ENCODE data around the gene PTRH1.
A peak's percentile ranks its signal among the peaks of the same experiment; 100 is the strongest.

Gene PTRH1

DNA sequence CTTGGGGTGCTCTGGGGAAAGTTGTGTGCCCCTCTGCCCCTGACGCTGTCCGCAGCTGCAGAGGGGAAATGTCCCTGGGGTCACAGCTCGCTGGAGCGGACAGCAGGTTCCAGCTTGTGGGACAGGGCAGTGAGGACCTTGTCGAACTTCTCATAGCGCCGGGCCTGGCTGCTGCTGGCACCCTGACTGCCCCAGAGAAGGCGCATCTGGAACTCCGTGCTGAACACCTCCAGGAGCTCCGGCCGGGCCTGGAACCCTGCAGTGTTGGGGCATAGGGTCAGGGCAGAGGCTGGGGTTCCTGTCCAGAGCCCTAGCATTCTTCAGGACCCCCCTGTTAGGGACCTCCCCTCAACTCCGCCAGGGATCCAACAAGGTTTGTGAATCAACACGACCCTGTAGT lies 23.2 kb upstream of the PTRH1 start:
- TF ChIP-seq, protein P1, sequence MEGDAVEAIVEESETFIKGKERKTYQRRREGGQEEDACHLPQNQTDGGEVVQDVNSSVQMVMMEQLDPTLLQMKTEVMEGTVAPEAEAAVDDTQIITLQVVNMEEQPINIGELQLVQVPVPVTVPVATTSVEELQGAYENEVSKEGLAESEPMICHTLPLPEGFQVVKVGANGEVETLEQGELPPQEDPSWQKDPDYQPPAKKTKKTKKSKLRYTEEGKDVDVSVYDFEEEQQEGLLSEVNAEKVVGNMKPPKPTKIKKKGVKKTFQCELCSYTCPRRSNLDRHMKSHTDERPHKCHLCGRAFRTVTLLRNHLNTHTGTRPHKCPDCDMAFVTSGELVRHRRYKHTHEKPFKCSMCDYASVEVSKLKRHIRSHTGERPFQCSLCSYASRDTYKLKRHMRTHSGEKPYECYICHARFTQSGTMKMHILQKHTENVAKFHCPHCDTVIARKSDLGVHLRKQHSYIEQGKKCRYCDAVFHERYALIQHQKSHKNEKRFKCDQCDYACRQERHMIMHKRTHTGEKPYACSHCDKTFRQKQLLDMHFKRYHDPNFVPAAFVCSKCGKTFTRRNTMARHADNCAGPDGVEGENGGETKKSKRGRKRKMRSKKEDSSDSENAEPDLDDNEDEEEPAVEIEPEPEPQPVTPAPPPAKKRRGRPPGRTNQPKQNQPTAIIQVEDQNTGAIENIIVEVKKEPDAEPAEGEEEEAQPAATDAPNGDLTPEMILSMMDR (IDR thresholded peaks at IDR 0.05; ENCODE audit: insufficient read depth, low read depth, low read length, missing control alignments): no peak
- H3K4me3 ChIP-seq (ENCODE audit: low read depth, low read length): no peak overlapping the region
- DNase-seq (ENCODE audit: low read depth): no peak

DNA sequence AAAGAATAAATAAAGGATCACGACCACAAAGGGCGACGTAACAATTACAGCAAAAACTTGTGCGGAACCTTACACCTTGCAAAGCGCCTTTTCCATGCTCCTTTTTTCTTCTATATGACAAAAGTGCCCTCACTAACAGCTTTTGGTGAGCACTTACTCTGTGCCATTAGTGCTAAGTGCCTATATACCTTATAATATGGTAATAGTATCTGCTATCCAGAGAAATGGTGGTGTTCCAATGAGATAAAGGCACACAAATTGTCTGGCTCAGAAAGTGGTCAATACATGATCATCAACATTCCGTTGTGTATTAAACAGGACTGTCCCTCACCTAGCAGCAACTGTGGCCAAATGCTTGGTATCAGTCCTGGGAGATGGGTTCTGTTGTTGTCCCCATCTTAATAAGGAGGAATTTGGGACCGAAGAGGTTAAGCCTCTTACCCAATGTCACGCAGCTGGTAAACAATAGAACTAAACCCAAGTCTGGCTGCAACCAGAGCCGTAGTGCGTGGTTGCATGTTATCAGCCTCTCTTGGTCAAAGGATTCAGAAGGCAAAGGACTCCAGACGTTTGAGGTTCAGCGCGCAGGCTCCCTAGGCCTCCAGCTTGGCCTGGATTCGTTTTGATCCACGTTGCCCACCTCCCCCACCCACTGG lies 20.2 kb upstream of the PTRH1 start:
- H3K4me3 ChIP-seq (ENCODE audit: low read depth, low read length): no peak overlapping the region
- TF ChIP-seq, protein P1 (IDR thresholded peaks at IDR 0.05; ENCODE audit: insufficient read depth, low read depth, low read length, missing control alignments): no peak
- DNase-seq (ENCODE audit: low read depth): no peak

DNA sequence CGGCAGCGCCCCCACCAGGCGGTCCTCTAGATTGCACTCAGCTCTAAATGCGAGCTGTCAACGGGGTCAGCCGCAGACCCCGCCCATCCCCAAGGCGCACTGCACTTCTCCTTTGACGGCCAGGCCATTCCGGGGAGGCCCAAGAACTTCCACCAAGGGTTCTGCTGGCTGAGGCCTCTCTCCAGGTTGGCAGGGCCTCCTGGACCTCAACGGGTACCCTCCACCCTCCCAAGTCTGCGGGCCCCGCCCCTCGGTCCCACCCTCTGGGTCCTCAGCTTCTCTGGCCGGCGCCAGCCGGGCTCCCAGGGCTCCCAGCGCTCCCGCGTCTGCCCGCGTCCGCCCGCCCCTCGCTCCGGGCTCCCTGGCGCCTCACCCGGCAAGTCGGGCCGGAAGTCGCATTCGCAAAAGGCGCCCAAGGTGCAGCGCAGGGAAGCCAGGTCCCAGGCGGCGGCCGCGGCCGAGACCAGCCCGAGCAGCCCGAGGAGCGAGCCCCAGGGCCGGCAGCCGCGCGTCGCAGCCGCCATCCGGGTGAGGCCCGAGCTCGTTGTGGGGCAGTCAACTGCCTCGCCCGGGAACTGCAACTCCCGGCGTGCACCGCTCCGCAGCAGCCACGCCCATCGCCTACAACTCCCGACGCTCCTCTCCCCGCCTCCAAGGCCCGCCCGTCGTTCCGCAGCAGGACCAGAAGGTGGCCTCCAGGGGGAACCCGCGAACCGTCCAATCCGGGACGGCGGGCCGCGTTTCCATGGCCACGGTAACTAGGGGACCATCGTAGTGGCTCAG lies 19.5 kb upstream of the PTRH1 start, which contains the start of gene TOR2A:
Gene TOR2A (minus strand): TSS at position 548 of the 783 bp plus-strand sequence. CDS start 24 bp downstream, at position 524.
- peak within 1 kb of the TSS; percentile 69 for H3K4me3 ChIP-seq (ENCODE audit: low read depth, low read length)
- TF ChIP-seq, protein P1 (IDR thresholded peaks at IDR 0.05; ENCODE audit: insufficient read depth, low read depth, low read length, missing control alignments): peak; percentile 92
- DNase-seq (ENCODE audit: low read depth): peak; percentile 98

DNA sequence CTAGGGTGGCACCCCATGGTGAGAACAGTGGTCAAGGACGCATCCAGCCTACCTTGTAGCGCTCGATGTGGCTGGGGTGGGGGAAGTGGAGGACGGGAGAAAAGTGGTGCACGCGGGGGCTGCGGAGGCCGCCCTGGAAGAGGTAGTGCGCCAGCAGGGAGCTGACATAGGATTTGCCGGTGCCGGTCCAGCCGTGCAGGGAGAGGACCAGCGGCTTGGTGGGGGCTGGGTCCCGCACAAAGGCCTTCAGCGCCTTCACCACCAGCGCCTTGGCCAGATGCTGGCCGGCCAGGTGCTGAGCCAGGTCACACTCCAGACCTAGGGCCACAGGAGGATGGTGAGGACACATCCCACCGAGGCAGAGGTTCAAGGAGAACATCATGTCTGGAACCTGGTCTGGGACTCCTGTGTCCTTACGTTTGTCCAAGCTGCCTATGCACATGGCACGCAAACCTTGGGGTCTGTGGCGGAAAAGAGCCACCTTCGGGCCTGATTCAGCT lies 18.8 kb upstream of the PTRH1 start:
- TF ChIP-seq, protein P1 (IDR thresholded peaks at IDR 0.05; ENCODE audit: insufficient read depth, low read depth, low read length, missing control alignments): no peak
- DNase-seq (ENCODE audit: low read depth): no peak
- H3K4me3 ChIP-seq (ENCODE audit: low read depth, low read length): peak overlapping the region; percentile 69

DNA sequence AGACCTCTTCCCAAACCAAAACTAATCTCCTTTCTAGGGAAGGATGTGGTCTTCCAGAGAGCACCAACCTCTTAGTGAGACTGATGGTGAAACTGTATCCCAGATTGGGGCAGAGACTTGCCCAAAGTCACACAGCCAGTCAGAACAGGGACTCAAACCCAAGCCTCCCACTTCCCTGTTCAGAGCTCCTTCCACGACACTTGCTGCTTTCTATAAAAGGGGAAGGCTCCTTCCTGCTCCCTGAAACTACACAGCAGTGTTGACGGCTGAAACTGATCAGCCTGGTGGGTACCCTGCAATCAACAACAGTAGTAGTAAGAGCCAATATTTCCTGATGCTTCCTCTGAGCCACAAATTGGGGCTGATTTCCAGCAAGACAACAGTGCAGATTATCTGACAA lies 18.2 kb upstream of the PTRH1 start:
- H3K4me3 ChIP-seq (ENCODE audit: low read depth, low read length): no peak overlapping the region
- TF ChIP-seq, protein P1 (IDR thresholded peaks at IDR 0.05; ENCODE audit: insufficient read depth, low read depth, low read length, missing control alignments): no peak
- no peak for DNase-seq (ENCODE audit: low read depth)

DNA sequence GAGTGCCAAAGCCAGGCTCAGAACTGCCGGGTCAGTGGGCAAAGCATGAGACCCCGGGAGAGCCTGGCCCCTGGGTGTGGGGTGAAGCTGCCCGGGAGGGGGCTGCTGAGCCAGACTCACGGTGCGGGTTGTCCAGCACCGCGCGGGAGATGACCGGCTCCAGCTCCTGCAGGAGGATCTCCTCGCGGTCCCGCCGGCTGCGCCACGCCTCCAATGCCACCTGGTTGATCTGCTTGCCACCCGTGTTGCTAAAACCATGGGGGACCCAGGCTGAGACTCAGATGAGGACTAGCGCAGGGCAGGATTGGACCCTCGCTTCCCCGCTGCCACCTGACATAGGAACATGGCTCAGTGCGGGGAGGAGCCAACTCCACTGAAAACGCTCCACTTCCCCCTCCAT lies 17.0 kb upstream of the PTRH1 start:
- TF ChIP-seq, protein P1 (IDR thresholded peaks at IDR 0.05; ENCODE audit: insufficient read depth, low read depth, low read length, missing control alignments): no peak
- H3K4me3 ChIP-seq (ENCODE audit: low read depth, low read length): no peak overlapping the region
- no peak for DNase-seq (ENCODE audit: low read depth)

All from GM12865 (cell line).